Mucosa of descending colon (tissue), 3 donors: ENCODE measurements around the gene CCDC148. TPM values are rescaled to one million over a fixed set of nuclear protein-coding genes. Genes with fewer than 3 reads are reported as not detected.
A peak's percentile ranks its signal among the peaks of the same experiment; 100 is the strongest.

Experiments used
- ATAC-seq: fragments of 200-7000 bp; cut with Tn5 transposase; one replicate; pipeline ENCODE4 v1.9.1; 2020; ENCODE audit warnings: mild to moderate bottlenecking, moderate library complexity
- DNase-seq, 3 donors: peaks; one replicate each; pipeline ENCODE4 v3.0.0-alpha.2; 2020
- H3K36me3 ChIP-seq: fragments of 200-600 bp; one replicate; pipeline ENCODE4 v1.8.0; 2021; ENCODE audit warnings: low read depth, mild to moderate bottlenecking
- H3K4me1 ChIP-seq: fragments of 200-600 bp; one replicate; pipeline ENCODE4 v1.8.0; 2021; ENCODE audit warnings: low read depth, mild to moderate bottlenecking
- H3K4me3 ChIP-seq: fragments of 200-600 bp; one replicate; pipeline ENCODE4 v1.8.0; 2021; ENCODE audit warnings: mild to moderate bottlenecking
- H3K9me3 ChIP-seq: fragments of 200-600 bp; one replicate; pipeline ENCODE4 v1.8.0; 2021; ENCODE audit warnings: mild to moderate bottlenecking
- CTCF ChIP-seq: fragments of 200-600 bp; IDR thresholded peaks from one replicate; pipeline ENCODE4 v1.8.0; 2022; ENCODE audit warnings: antibody characterized with exemption, mild to moderate bottlenecking
- intact Hi-C, 2 donors: fragments of 100-400 bp; cut with DNase I in 1 of 2; cut with micrococcal nuclease in 1 of 2; formaldehyde crosslinking; loops; one replicate each; pipeline versions ENCODE4 v1.11.0 to v1.11.1; 2022; cut with DNase I, micrococcal nuclease
- total RNA-seq, 3 donors: library from RNA; stranded (reverse); fragmentation: NEBNext Ultra II Directional in 2 of 3; extraction: Animal tissue kit (Norgen Biotek cat#: 25700) in 2 of 3; gene quantifications; one replicate each; pipeline versions ENCODE4 v1.2.1 to v1.2.4, GENCODE V29; 2021 to 2023
- donor health status: DM: no; HTN: no; CAD: no; lungs with moderate emphysema.
- donor health status: DM: no; HTN: no; CAD: no.
- donor health status: DM: no; HTN: yes; CAD: no.

CCDC148 gene
- total RNA-seq, 3 donors from 2014 or later: 0.20 to 0.38 TPM; not detected in 1

- no peak overlapping the region for H3K4me3 ChIP-seq
- no peaks in the 10 kb centered on the region for H3K4me1 ChIP-seq
- no peak for TF ChIP-seq CTCF
- DNase-seq (no peak), ATAC-seq (no peak)
- H3K9me3 ChIP-seq: no peaks in the 10 kb centered on the region
- intact Hi-C loops: no loop called here
- H3K36me3 ChIP-seq: no peaks in the 10 kb centered on the region
These were observed 30.9 kb upstream of the CCDC148 start for GRCh38 chr2:158487419-158487818.

- Histone ChIP-seq H3K4me3 (no peak overlapping the region), H3K36me3 (no peaks in the 10 kb centered on the region), H3K9me3 (no peaks in the 10 kb centered on the region), H3K4me1 (no peaks in the 10 kb centered on the region)
- DNase-seq (no peak), ATAC-seq (peak; percentile 75)
- intact Hi-C loops: no loop called here
- no peak for TF ChIP-seq CTCF
These were observed 30.4 kb upstream of the CCDC148 start for GRCh38 chr2:158486970-158487325.

GRCh38 chr2:158486150-158486969 lies 29.8 kb upstream of the CCDC148 start:
- DNase-seq (no peak), ATAC-seq (peak; percentile 18)
- H3K9me3 ChIP-seq: no peaks in the 10 kb centered on the region
- H3K4me3 ChIP-seq: no peak overlapping the region
- H3K36me3 ChIP-seq: no peaks in the 10 kb centered on the region
- no peaks in the 10 kb centered on the region for H3K4me1 ChIP-seq
- intact Hi-C loops: no loop called here
- TF ChIP-seq CTCF: no peak

GRCh38 chr2:158484892-158485556 lies 28.5 kb upstream of the CCDC148 start:
- no peak for DNase-seq
- Histone ChIP-seq H3K9me3 (no peaks in the 10 kb centered on the region), H3K36me3 (no peaks in the 10 kb centered on the region), H3K4me3 (no peak overlapping the region), H3K4me1 (no peaks in the 10 kb centered on the region)
- ATAC-seq: no peak
- intact Hi-C loops: no loop called here
- no peak for TF ChIP-seq CTCF

GRCh38 chr2:158482594-158482993 lies 26.0 kb upstream of the CCDC148 start:
- DNase-seq (no peak), ATAC-seq (no peak)
- no peak for TF ChIP-seq CTCF
- Histone ChIP-seq H3K36me3 (no peaks in the 10 kb centered on the region), H3K9me3 (no peaks in the 10 kb centered on the region), H3K4me1 (no peaks in the 10 kb centered on the region), H3K4me3 (no peak overlapping the region)
- intact Hi-C loops: no loop called here
